Osteoblast (primary cell): ENCODE measurements around the gene NBR1. TPM values are rescaled to one million over a fixed set of nuclear protein-coding genes. Genes with fewer than 3 reads are reported as not detected.
A peak's percentile ranks its signal among the peaks of the same experiment; 100 is the strongest.
"Not testable (repeated sequence)": the region's sequence is repeated elsewhere in the genome, so short reads cannot be mapped to it uniquely, and the experiment has no call there.

Source experiments
- DNase-seq: peaks from one replicate; pipeline ENCODE4 v3.0.0; 2011; ENCODE audit warnings: low spot score, mixed read lengths; ENCODE audit not compliant: insufficient read length; ENCODE audit errors: missing footprints
- H2AFZ ChIP-seq: 2 replicates; pipeline ENCODE4 v1.6.0; 2011; ENCODE audit warnings: mild to moderate bottlenecking, low read length
- H3K27ac ChIP-seq: 2 replicates; pipeline ENCODE4 v1.5.1; 2011; ENCODE audit warnings: mild to moderate bottlenecking, low read depth, low read length, moderate library complexity
- H3K27me3 ChIP-seq: 2 replicates; pipeline ENCODE4 v1.6.0; 2012; ENCODE audit warnings: mild to moderate bottlenecking, control low read depth, inconsistent platforms, low read length, moderate library complexity; ENCODE audit not compliant: insufficient read depth
- H3K36me3 ChIP-seq: 2 replicates; pipeline ENCODE4 v1.5.1; 2011; ENCODE audit warnings: mild to moderate bottlenecking, low read length, control low read depth, moderate library complexity; ENCODE audit not compliant: insufficient read depth
- H3K4me1 ChIP-seq: 2 replicates; pipeline ENCODE4 v1.5.1; 2011; ENCODE audit warnings: mild to moderate bottlenecking, low read length, control low read depth, moderate library complexity; ENCODE audit not compliant: insufficient read depth
- H3K4me2 ChIP-seq: 2 replicates; pipeline ENCODE4 v1.6.0; 2011; ENCODE audit warnings: mild to moderate bottlenecking, low read length; ENCODE audit not compliant: insufficient read depth
- H3K4me3 ChIP-seq: fragments of 200-600 bp; sonication (generic); 3 replicates; pipeline ENCODE4 v1.5.1; 2012; ENCODE audit warnings: mild to moderate bottlenecking, low read length, inconsistent platforms; ENCODE audit not compliant: insufficient read depth
- H3K79me2 ChIP-seq: 2 replicates; pipeline ENCODE4 v1.6.0; 2012; ENCODE audit warnings: mild to moderate bottlenecking, low read length, control low read depth, inconsistent platforms; ENCODE audit not compliant: insufficient read depth
- H3K9me3 ChIP-seq: 2 replicates; pipeline ENCODE4 v1.5.1; 2011; ENCODE audit warnings: low read depth, low read length, control low read depth
- H4K20me1 ChIP-seq: 2 replicates; pipeline ENCODE4 v1.6.0; 2012; ENCODE audit warnings: mild to moderate bottlenecking, low read length, control low read depth; ENCODE audit not compliant: insufficient read depth
- CTCF ChIP-seq: IDR thresholded peaks from 2 replicates; pipeline ENCODE4 v1.5.1; 2011; ENCODE audit warnings: mild to moderate bottlenecking, low read depth, low read length, moderate library complexity; ENCODE audit errors: extremely low read depth
- total RNA-seq: library from RNA; depleted of rRNA; stranded (reverse); fragments of >200 nt; gene quantifications from 2 replicates; pipeline ENCODE4 v1.2.3, GENCODE V29; 2012

The NBR1 gene
- total RNA-seq, 1 donor = 121 TPM

- Histone ChIP-seq H3K4me2 (no peak overlapping the region), H3K9me3 (no peaks in the 10 kb centered on the region), H3K27ac (no peak overlapping the region), H3K27me3 (no peaks in the 10 kb centered on the region), H3K4me1 (peaks cover 12% of the 10 kb centered on the region), H3K36me3 (peaks cover 3% of the 10 kb centered on the region), H2AFZ (no peak overlapping the region), H3K79me2 (peaks cover 41% of the 10 kb centered on the region), H3K4me3 (no peak overlapping the region), H4K20me1 (no peaks in the 10 kb centered on the region)
- no peak for DNase-seq
- TF ChIP-seq CTCF = no peak
These were observed 44.1 kb upstream of the NBR1 start for GRCh38 chr17:43126911-43127290.

- H3K27me3 ChIP-seq, H2AFZ ChIP-seq, H4K20me1 ChIP-seq, H3K27ac ChIP-seq, H3K36me3 ChIP-seq, DNase-seq, H3K4me3 ChIP-seq, H3K4me2 ChIP-seq, H3K9me3 ChIP-seq: not testable (repeated sequence)
- H3K79me2 ChIP-seq = peaks cover 41% of the 10 kb centered on the region
- H3K4me1 ChIP-seq = peaks cover 12% of the 10 kb centered on the region
These were observed 43.6 kb upstream of the NBR1 start for GRCh38 chr17:43127333-43127876.

- no peak for TF ChIP-seq CTCF
- H3K27ac ChIP-seq = no peak overlapping the region
- H3K9me3 ChIP-seq = no peaks in the 10 kb centered on the region
- no peaks in the 10 kb centered on the region for H3K27me3 ChIP-seq
- peaks cover 36% of the 10 kb centered on the region for H3K79me2 ChIP-seq
- no peak for DNase-seq
- no peaks in the 10 kb centered on the region for H4K20me1 ChIP-seq
- H3K36me3 ChIP-seq = peaks cover 4% of the 10 kb centered on the region
- H3K4me1 ChIP-seq = peaks cover 9% of the 10 kb centered on the region
- no peak overlapping the region for H2AFZ ChIP-seq
- peak overlapping the region; percentile 20 for H3K4me2 ChIP-seq
- no peak overlapping the region for H3K4me3 ChIP-seq
These were observed 41.4 kb upstream of the NBR1 start for GRCh38 chr17:43129671-43130010.

- H3K4me2 ChIP-seq = no peak overlapping the region
- H2AFZ ChIP-seq = no peak overlapping the region
- peaks cover 4% of the 10 kb centered on the region for H3K36me3 ChIP-seq
- H3K27ac ChIP-seq = no peak overlapping the region
- H4K20me1 ChIP-seq = no peaks in the 10 kb centered on the region
- no peak overlapping the region for H3K4me3 ChIP-seq
- no peaks in the 10 kb centered on the region for H3K9me3 ChIP-seq
- H3K27me3 ChIP-seq = no peaks in the 10 kb centered on the region
- H3K79me2 ChIP-seq = peaks cover 15% of the 10 kb centered on the region
- H3K4me1 ChIP-seq = no peaks in the 10 kb centered on the region
- TF ChIP-seq CTCF = no peak
- no peak for DNase-seq
These were observed 38.9 kb upstream of the NBR1 start for GRCh38 chr17:43132117-43132516.

GRCh38 chr17:43133439-43133838 lies 37.6 kb upstream of the NBR1 start:
- H3K79me2 ChIP-seq, H3K27ac ChIP-seq, H2AFZ ChIP-seq, H3K27me3 ChIP-seq, H4K20me1 ChIP-seq, H3K4me1 ChIP-seq, H3K4me2 ChIP-seq, H3K36me3 ChIP-seq, H3K9me3 ChIP-seq, DNase-seq, H3K4me3 ChIP-seq: not testable (repeated sequence)
